HCT116 (cell line): Measurements from ENCODE around the gene PFN2. TPM values are rescaled to one million over a fixed set of nuclear protein-coding genes. Genes with fewer than 3 reads are reported as not detected.

Experiments used
- ATAC-seq: fragments of 200-7000 bp; cut with Tn5 transposase; 2 replicates; pipeline ENCODE4 v1.9.1; 2020; ENCODE audit warnings: mild to moderate bottlenecking, moderate library complexity
- BruUV-seq: library from RNA; stranded (reverse); fragments of 400-500 nt; replicated peaks from 2 replicates; lab custom pipeline; 2021; lab: Mats Ljungman, UMichigan
- CTCF ChIA-PET: fragments of 300-600 bp; sonication (Branson Sonifier 250); formaldehyde crosslinking; loops from one replicate; lab custom pipeline; 2021; ENCODE audit warnings: antibody characterized with exemption; lab: Charles Lee
- POLR2A ChIA-PET: fragments of 300-600, 350-600 bp; sonication (Branson Sonifier 250); formaldehyde crosslinking; loops from one replicate; lab custom pipeline; 2021; ENCODE audit warnings: antibody characterized with exemption; lab: Charles Lee
- RAD21 ChIA-PET, 2 experiments: fragments of 300-600 bp; sonication (Branson Sonifier 250); formaldehyde crosslinking; loops; one replicate each; lab custom pipeline; 2023; ENCODE audit warnings: low total read pairs in 2 of 2; ENCODE audit not compliant: uncharacterized antibody in 2 of 2, unreplicated experiment in 2 of 2, low non-redundant PET in 1 of 2; lab: Charles Lee
- DNase-seq: peaks from one replicate; pipeline ENCODE4 v3.0.0-alpha.2; 2010; ENCODE audit warnings: low read depth, low spot score
- H2AFZ ChIP-seq: fragments of 200-600 bp; shearing (Covaris generic), sonication (generic); 2 replicates; pipeline ENCODE4 v1.6.1; 2017; ENCODE audit warnings: low read depth, mixed run types, mixed read lengths, antibody characterized with exemption, low read length; ENCODE audit not compliant: poor library complexity, severe bottlenecking
- H3K27ac ChIP-seq: 2 replicates; pipeline ENCODE4 v1.5.1; 2012; ENCODE audit warnings: low read depth, low read length
- H3K27me3 ChIP-seq: fragments of 200-600 bp; sonication (generic); 2 replicates; pipeline ENCODE4 v1.6.1; 2016; ENCODE audit warnings: mixed run types, low read length, mixed read lengths; ENCODE audit not compliant: insufficient read depth
- H3K36me3 ChIP-seq, 2 experiments: fragments of 200-500 bp in 1 of 2; fragments of 200-600 bp in 1 of 2; sonication (Bioruptor generic) in 1 of 2; sonication (generic) in 1 of 2; 2 replicates each; pipeline versions ENCODE4 v1.5.1 to v1.6.1; 2014 to 2016; ENCODE audit warnings: low read length in 2 of 2, inconsistent platforms in 1 of 2, mixed read lengths in 1 of 2, mixed run types in 1 of 2; ENCODE audit not compliant: insufficient read depth in 2 of 2, control insufficient read depth in 1 of 2
- H3K4me1 ChIP-seq, 2 experiments: fragments of 200-600 bp in 1 of 2; sonication (generic) in 1 of 2; 2 replicates each; pipeline versions ENCODE4 v1.5.1 to v1.6.1; 2012 to 2017; ENCODE audit warnings: low read length in 2 of 2, inconsistent platforms in 1 of 2, mild to moderate bottlenecking in 1 of 2, mixed read lengths in 1 of 2, mixed run types in 1 of 2, moderate library complexity in 1 of 2; ENCODE audit not compliant: insufficient read depth in 2 of 2, control insufficient read depth in 1 of 2
- H3K4me2 ChIP-seq: fragments of 200-600 bp; sonication (generic); 2 replicates; pipeline ENCODE4 v1.6.1; 2017; ENCODE audit warnings: mixed run types, low read length, mixed read lengths
- H3K4me3 ChIP-seq, 2 experiments: fragments of 200-600 bp in 1 of 2; sonication (generic) in 1 of 2; replicated peaks in 1 of 2; 2 replicates each; pipeline ENCODE4 v1.5.1; 2011 to 2016; ENCODE audit warnings: low read length in 2 of 2, control low read depth in 1 of 2, low read depth in 1 of 2, mild to moderate bottlenecking in 1 of 2, mixed read lengths in 1 of 2, mixed run types in 1 of 2
- H3K79me2 ChIP-seq: fragments of 200-600 bp; sonication (generic); 2 replicates; pipeline ENCODE4 v1.6.1; 2017; ENCODE audit warnings: mild to moderate bottlenecking, mixed run types, low read length, moderate library complexity, mixed read lengths; ENCODE audit not compliant: insufficient read depth
- H3K9ac ChIP-seq: fragments of 200-600 bp; sonication (generic); 2 replicates; pipeline ENCODE4 v1.6.1; 2016; ENCODE audit warnings: low read length, mixed read lengths
- H3K9me2 ChIP-seq: fragments of 200-600 bp; sonication (generic), shearing (Covaris generic); 2 replicates; pipeline ENCODE4 v1.6.1; 2017; ENCODE audit warnings: mixed run types, mild to moderate bottlenecking, moderate library complexity; ENCODE audit not compliant: insufficient read depth
- H3K9me3 ChIP-seq, 2 experiments: fragments of 200-500 bp in 1 of 2; fragments of 200-600 bp in 1 of 2; sonication (Bioruptor generic) in 1 of 2; sonication (generic) in 1 of 2; 2 replicates each; pipeline ENCODE4 v1.6.1; 2014 to 2017; ENCODE audit warnings: low read length in 2 of 2, mixed read lengths in 2 of 2, inconsistent platforms in 1 of 2, low read depth in 1 of 2, mild to moderate bottlenecking in 1 of 2, mixed run types in 1 of 2, moderate library complexity in 1 of 2; ENCODE audit not compliant: control insufficient read depth in 1 of 2, insufficient read depth in 1 of 2
- H4K20me1 ChIP-seq: fragments of 200-600 bp; sonication (generic), shearing (Covaris generic); 2 replicates; pipeline ENCODE4 v1.6.1; 2017; ENCODE audit warnings: mixed run types, mild to moderate bottlenecking, moderate library complexity; ENCODE audit not compliant: insufficient read depth
- CBX3 ChIP-seq: IDR thresholded peaks from 2 replicates; pipeline ENCODE4 v1.6.1; 2012; ENCODE audit warnings: low read depth
- CTCF ChIP-seq, 3 experiments: fragments of 200-600 bp in 1 of 3; sonication (generic) in 1 of 3; IDR thresholded peaks in 2 of 3; conservative IDR thresholded peaks in 1 of 3; 2 replicates each; pipeline ENCODE4 v1.5.1; 2012 to 2017; ENCODE audit warnings: low read depth in 2 of 3, low read length in 2 of 3, antibody characterized with exemption in 1 of 3, borderline replicate concordance in 1 of 3, control low read depth in 1 of 3, mild to moderate bottlenecking in 1 of 3, mixed read lengths in 1 of 3, mixed run types in 1 of 3, moderate library complexity in 1 of 3; ENCODE audit not compliant: insufficient read depth in 1 of 3
- ELF1 ChIP-seq: IDR thresholded peaks from 2 replicates; pipeline ENCODE4 v1.6.1; 2012; ENCODE audit warnings: low read depth, borderline replicate concordance
- EZH2 ChIP-seq: fragments of 200-600 bp; sonication (generic); IDR thresholded peaks from 2 replicates; pipeline ENCODE4 v1.6.1; 2017; ENCODE audit warnings: antibody characterized with exemption, mixed run types
- JUND ChIP-seq: IDR thresholded peaks from 2 replicates; pipeline ENCODE4 v1.6.1; 2012
- POLR2A ChIP-seq: IDR thresholded peaks from 2 replicates; pipeline ENCODE4 v1.7.0; 2011; ENCODE audit warnings: borderline replicate concordance; ENCODE audit not compliant: insufficient read depth, insufficient read length; ENCODE audit errors: extremely low read depth
- POLR2AphosphoS5 ChIP-seq: IDR thresholded peaks from 2 replicates; pipeline ENCODE4 v1.6.1; 2011; ENCODE audit warnings: mild to moderate bottlenecking, low read depth, low read length, moderate library complexity
- REST ChIP-seq: IDR thresholded peaks from 2 replicates; pipeline ENCODE4 v1.6.1; 2012; ENCODE audit warnings: low read depth
- SIN3A ChIP-seq: IDR thresholded peaks from 2 replicates; pipeline ENCODE4 v1.6.1; 2012; ENCODE audit warnings: low read depth
- SP1 ChIP-seq: IDR thresholded peaks from 2 replicates; pipeline ENCODE4 v1.6.1; 2012; ENCODE audit warnings: low read depth
- SRF ChIP-seq: IDR thresholded peaks from 2 replicates; pipeline ENCODE4 v1.6.1; 2012; ENCODE audit warnings: low read depth
- TCF7L2 ChIP-seq: IDR thresholded peaks from 2 replicates; pipeline ENCODE4 v1.7.0; 2011; ENCODE audit warnings: borderline replicate concordance, inconsistent platforms; ENCODE audit not compliant: insufficient read depth, insufficient read length; ENCODE audit errors: extremely low read depth
- YY1 ChIP-seq: IDR thresholded peaks from 2 replicates; pipeline ENCODE4 v1.6.1; 2011; ENCODE audit warnings: low read length, low read depth, moderate library complexity, mild to moderate bottlenecking; ENCODE audit not compliant: insufficient replicate concordance; ENCODE audit errors: extremely low read depth
- ZFX ChIP-seq: fragments of 450-650 bp; IDR thresholded peaks from 2 replicates; pipeline ENCODE4 v1.6.1; 2017
- intact Hi-C: fragments of 100-400 bp; cut with micrococcal nuclease; formaldehyde crosslinking; loops from 2 replicates; pipeline ENCODE4 v1.10.0; 2022
- total RNA-seq: library from RNA; stranded (reverse); gene quantifications from one replicate; pipeline ENCODE4 v1.2.1, GENCODE V29; 2021; ENCODE audit not compliant: unreplicated experiment
- TF ChIP-seq, protein P1 (sequence below): IDR thresholded peaks from 2 replicates; pipeline ENCODE4 v1.6.1; 2012
- TF ChIP-seq, protein P2 (sequence below): IDR thresholded peaks from 2 replicates; pipeline ENCODE4 v1.6.1; 2011; ENCODE audit warnings: mild to moderate bottlenecking, low read length, moderate library complexity; ENCODE audit not compliant: insufficient replicate concordance; ENCODE audit errors: extremely low read depth
- TF ChIP-seq, protein P3 (sequence below): IDR thresholded peaks from 2 replicates; pipeline ENCODE4 v1.6.1; 2012

PFN2 gene
- total RNA-seq, 1 experiment from 2014 or later = 131 TPM

- intact Hi-C loops = loop anchor here (10.0 kb wide), 2 partner anchors 475 to 525 kb away; no protein-coding TSS in a partner anchor
- no peak overlapping the region for H2AFZ ChIP-seq
- H3K79me2 ChIP-seq = peaks cover 66% of the 10 kb centered on the region
- peak; percentile 57 for DNase-seq
- H3K9ac ChIP-seq = peak overlapping the region; percentile 80
- TSS peak; percentile 42 for BruUV-seq
- peaks cover 7 to 26% of the 10 kb centered on the region in 2 experiments; a peak in 3 of 4 replicates for H3K4me1 ChIP-seq
- RAD21 ChIA-PET = interaction anchor here in 1 of 2 experiments (1.6 kb wide), 1 partner anchor 215 kb away, joined by 4 read pairs; no protein-coding TSS in a partner anchor
- H3K9me3 ChIP-seq = no peaks in the 10 kb centered on the region
- H3K36me3 ChIP-seq = peaks cover 8 to 34% of the 10 kb centered on the region in 2 experiments
- H3K4me2 ChIP-seq = peak overlapping the region; percentile 83
- peak overlapping the region; percentile 89 for H3K27ac ChIP-seq
- no peaks in the 10 kb centered on the region for H3K9me2 ChIP-seq
- CTCF ChIA-PET = interaction anchor here (0.8 to 4.2 kb wide), 4 partner anchors 214 to 526 kb away, joined by 4 to 47 read pairs (median 8); no protein-coding TSS in a partner anchor
- peaks cover 9% of the 10 kb centered on the region; the same call in 1 of the 2 replicates for H4K20me1 ChIP-seq
- H3K27me3 ChIP-seq = no peaks in the 10 kb centered on the region
- H3K4me3 ChIP-seq = peak overlapping the region; percentile 62 to 66
- ATAC-seq = 0 out of 2 replicates have a peak, but pooled peaks have one; percentile 20
- POLR2A ChIA-PET = interaction anchor here (1.0 kb wide), 1 partner anchor 215 kb away, joined by 4 read pairs; no protein-coding TSS in a partner anchor
- TF ChIP-seq CBX3 (no peak; the same call in 1 of the 2 replicates), SIN3A (no peak; the same call in 1 of the 2 replicates), ZFX (no peak), YY1 (peak; percentile 56), EZH2 (no peak), POLR2A (no peak), ELF1 (no peak), POLR2AphosphoS5 (peak; percentile 63; the same call in 1 of the 2 replicates), TCF7L2 (no peak), JUND (no peak), CTCF (IDR thresholded peaks at IDR 0.05 in 2 of 3, conservative IDR thresholded peaks at IDR 0.05 in 1 of 3; ENCODE audit: borderline replicate concordance in 1 of 3, insufficient read depth in 1 of 3, low read depth in 2 of 3, low read length in 2 of 3) (peak in 1 of 3 experiments; percentile 5; a peak in 1 of 6 replicates), SP1 (0 out of 2 replicates have a peak, but pooled peaks have one; percentile 6), REST (no peak), SRF (no peak)
- TF ChIP-seq, protein P1, sequence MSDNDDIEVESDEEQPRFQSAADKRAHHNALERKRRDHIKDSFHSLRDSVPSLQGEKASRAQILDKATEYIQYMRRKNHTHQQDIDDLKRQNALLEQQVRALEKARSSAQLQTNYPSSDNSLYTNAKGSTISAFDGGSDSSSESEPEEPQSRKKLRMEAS = peak; percentile 49
- TF ChIP-seq, protein P2, sequence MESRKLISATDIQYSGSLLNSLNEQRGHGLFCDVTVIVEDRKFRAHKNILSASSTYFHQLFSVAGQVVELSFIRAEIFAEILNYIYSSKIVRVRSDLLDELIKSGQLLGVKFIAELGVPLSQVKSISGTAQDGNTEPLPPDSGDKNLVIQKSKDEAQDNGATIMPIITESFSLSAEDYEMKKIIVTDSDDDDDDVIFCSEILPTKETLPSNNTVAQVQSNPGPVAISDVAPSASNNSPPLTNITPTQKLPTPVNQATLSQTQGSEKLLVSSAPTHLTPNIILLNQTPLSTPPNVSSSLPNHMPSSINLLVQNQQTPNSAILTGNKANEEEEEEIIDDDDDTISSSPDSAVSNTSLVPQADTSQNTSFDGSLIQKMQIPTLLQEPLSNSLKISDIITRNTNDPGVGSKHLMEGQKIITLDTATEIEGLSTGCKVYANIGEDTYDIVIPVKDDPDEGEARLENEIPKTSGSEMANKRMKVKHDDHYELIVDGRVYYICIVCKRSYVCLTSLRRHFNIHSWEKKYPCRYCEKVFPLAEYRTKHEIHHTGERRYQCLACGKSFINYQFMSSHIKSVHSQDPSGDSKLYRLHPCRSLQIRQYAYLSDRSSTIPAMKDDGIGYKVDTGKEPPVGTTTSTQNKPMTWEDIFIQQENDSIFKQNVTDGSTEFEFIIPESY = no peak
- TF ChIP-seq, protein P3, sequence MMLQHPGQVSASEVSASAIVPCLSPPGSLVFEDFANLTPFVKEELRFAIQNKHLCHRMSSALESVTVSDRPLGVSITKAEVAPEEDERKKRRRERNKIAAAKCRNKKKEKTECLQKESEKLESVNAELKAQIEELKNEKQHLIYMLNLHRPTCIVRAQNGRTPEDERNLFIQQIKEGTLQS = no peak
These were observed 1.4 kb downstream of the PFN2 start for GRCh38 chr3:149969110-149969939.
